Activated CD8-positive, alpha-beta memory T cell treated with anti-CD3 and anti-CD28 coated beads for 48 hours (primary cell): ENCODE results near the gene ITGAX.

Experiments
- DNase-seq, 3 experiments: peaks; one replicate each; pipeline ENCODE4 v3.0.0-alpha.2; 2020; ENCODE audit warnings: low read depth in 2 of 3, low spot score in 2 of 3

ITGAX gene

DNA sequence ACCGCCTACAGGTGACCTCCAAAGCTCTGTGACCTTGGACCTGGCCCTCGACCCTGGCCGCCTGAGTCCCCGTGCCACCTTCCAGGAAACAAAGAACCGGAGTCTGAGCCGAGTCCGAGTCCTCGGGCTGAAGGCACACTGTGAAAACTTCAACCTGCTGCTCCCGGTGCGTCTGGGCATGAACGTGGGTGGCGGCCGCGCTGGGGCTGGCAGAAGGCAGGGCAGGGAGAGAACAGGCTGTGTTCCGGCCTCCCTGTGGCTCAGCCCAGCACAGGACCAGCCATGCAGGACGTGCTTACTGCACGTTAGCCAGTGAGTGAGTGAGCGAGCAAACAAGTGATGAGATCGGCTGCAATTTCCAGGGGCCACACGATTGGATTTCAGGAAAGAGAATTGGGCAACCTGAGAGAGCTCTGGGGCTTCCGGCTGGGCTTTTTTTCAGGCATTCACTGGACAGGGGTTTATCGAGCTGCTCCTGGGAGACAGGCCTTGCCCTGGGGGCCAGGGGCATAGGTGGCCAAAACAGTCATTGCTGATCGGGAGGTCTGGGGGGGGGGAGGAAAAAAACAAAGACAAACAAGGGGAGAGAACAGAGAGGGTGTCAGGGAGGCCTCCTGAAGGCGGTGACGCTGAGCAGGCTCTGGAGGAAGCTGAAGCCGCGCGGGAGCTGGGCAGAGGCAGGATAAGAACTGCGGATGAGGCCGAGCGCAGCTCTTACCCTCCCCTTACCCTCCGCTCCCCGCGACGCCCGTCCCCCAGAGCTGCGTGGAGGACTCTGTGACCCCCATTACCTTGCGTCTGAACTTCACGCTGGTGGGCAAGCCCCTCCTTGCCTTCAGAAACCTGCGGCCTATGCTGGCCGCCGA, 16.9 kb downstream of the ITGAX start:
- no peak for DNase-seq

DNA sequence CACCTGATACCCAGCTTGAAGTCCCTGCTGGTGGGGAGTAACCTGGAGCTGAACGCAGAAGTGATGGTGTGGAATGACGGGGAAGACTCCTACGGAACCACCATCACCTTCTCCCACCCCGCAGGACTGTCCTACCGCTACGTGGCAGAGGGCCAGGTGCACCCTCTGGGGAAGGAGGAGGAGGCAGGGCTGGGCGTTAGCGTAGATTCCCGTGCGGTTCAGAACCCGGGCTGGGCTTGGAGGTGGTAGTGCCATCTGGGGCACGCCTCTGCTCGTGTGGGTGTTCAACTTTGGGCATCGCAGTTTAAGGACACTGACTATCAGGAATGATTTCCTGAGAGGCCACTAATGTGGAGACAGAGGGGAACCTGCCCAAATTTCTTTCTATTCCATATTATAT, 18.3 kb downstream of the ITGAX start:
- no peak for DNase-seq

DNA sequence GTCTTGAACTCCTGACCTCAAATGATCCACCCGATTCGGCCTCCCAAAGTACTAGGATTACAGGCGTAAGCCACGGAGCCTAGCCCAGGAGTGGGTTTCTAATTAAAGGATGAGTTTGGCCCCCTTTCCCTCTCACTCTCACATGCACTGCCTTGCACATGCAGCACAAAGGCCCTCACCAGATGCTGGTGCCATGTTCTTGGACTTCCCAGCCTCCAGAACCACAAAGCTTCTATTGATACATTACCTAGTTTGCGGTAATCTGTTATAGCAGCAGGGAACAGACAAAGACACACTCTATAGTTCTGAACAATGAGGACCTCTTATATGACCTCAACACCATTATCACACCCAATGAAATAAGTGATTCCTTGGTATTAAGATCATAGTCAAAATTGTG, 20.3 kb downstream of the ITGAX start:
- DNase-seq, result no peak

DNA sequence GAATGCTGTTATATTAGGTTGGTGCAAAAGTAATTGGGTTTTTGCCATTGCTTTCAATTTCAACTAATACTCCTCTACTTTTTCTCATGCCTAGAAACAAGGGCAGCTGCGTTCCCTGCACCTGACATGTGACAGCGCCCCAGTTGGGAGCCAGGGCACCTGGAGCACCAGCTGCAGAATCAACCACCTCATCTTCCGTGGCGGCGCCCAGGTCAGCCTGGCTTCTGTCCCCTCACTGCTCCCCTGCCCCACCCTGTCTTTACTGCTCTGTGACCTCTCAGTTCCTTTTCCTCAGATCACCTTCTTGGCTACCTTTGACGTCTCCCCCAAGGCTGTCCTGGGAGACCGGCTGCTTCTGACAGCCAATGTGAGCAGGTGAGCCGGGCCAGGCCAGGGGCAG, 21.7 kb downstream of the ITGAX start:
- no peak for DNase-seq

DNA sequence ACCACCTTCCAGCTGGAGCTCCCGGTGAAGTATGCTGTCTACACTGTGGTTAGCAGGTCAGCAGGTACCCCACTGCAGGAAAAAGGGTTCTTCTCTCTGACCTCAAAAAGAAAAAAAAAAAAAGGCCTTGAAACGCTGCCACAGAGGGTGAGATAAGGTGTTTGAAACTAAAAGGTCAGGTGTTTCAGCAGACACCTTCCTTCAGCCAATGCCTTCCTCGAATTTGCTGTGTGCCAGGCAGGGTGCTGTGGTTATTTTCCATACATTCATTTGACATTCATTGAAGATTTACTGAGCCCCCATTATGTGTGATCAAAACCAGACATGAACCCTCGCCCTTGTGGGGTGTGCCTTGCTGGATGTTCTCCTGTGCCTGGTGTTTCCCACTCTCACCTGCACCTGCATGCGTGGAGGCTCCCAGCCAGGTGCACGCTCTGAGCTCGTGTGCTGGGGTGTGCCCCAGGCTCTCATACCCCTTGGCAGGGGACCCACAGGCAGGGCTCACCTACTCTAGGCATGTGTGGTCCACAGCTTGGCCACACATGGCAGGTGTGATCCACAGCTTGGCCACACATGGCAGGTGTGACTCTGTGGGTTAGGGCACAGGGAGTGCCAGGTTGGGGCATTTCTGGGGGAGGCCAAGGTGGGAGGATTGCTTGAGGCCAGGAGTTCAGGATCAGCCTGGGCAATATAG, 22.4 kb downstream of the ITGAX start:
- DNase-seq, result no peak

DNA sequence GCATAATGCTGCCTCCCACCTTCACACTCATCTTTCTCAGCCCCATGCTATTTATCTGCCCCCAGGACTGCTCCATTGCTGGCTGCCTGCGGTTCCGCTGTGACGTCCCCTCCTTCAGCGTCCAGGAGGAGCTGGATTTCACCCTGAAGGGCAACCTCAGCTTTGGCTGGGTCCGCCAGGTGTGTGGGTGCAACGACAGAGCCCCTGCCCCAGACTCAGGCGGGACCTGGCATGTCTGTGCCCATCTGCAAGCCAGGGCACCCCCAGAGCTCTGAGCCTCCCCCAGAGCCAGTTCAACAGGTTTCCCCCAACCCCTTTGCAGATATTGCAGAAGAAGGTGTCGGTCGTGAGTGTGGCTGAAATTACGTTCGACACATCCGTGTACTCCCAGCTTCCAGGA, 25.2 kb downstream of the ITGAX start:
- no peak for DNase-seq

- DNase-seq, result peak; percentile 26 to 52 (median 32)
Observed at GRCh38 chr16:31382485-31383161, 27.6 kb downstream of the ITGAX start.

DNA sequence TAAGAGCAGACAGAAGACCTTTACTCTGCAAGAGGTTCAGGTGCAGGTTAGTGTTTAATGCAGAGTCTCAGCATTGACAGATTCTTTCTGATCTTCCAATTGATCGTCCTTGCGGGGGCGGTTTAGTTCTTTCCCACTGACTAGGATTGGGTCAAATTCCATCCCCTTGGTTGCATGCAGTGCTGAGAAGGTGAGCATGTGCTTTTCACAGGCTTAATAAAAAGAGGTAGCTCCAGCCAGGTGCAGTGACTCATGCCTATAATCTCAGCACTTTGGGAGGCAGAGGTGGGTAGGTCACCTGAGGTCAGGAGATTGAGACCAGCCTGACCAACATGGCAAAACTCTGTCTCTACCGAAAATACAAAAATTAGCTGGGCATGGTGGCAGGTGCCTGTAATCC, 30.7 kb downstream of the ITGAX start:
- DNase-seq, result no peak

DNA sequence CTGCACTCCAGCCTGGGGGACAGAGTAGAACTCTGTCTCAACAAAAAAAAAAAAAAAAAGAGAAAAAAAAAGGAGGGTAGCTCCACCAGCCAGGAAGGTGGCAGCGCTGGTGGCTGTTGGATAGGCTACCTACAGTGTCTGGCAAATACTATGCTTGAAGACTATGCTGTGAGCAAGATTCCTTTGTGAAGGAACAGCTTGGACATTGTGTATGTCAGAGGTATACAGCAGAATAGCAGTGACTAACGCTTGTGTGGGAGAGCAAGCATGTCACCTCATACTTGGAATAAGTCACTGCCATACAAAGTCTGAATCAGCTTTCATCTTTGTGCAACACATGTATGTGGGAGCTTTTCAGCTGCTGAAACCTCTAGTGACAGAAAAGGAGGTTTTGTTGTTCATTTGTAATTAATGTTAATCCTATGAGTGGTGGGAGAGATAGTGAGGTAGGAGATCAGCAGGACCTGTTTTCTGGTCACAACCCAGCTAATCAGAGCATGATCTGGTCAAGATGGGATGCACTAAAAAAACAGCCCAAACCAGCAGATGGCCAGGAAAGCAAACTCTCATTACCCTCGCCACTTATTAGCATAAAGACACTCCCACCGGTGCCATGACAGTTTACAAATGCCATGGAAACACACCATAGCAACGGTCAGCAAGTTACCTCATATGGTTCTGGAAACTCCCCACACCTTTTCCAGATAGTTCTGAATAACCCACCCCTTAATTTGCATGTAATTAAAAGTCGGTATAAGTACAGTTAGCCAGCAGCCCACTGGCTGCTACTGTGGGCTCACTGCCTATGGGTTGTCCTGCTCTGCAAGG, 31.4 kb downstream of the ITGAX start:
- DNase-seq, result no peak

DNA sequence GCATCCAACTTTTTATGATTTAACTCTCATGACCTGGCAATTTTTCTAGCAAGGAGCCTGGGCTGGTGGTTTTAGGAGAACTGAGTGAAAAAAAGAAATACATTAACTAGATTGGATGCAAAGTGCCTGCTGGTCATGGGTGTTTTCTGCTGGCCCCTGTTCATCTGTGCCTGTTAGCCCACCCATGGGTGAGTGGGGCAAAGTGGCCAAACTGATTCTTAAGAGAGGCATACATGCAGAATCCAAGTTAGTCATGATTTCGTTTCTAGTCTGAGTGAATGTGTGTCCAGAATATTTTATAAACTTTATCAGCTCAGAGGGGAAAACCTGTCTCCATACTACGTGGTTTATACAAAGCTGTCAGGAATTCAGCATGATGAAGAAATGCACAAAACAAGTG, 33.6 kb downstream of the ITGAX start:
- no peak for DNase-seq

DNA sequence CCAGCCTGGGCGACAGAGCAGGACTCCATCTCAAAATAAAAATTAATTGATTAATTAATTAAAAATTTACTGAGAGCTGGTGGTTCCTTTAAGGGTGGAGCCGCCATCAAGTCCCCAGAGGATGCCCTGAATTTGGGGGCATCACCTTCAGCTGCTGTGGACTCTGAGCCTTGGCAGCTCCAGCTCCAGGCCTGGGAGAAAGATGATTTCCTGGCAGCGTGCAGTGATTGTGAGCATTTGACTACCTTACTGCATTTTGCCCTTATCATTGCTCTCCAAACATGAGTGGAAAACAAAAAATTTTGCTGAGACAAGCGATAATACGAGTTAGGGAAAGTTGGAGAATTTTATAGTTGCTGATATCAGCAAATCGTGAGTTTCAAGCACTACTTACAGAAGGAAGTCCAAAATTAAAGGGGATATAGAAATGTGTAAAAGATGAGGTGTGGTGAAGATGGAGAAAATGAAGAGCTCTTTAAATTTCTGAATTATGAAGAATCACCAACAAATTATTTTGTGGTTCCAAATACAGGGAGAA, 35.6 kb downstream of the ITGAX start:
- no peak for DNase-seq

DNA sequence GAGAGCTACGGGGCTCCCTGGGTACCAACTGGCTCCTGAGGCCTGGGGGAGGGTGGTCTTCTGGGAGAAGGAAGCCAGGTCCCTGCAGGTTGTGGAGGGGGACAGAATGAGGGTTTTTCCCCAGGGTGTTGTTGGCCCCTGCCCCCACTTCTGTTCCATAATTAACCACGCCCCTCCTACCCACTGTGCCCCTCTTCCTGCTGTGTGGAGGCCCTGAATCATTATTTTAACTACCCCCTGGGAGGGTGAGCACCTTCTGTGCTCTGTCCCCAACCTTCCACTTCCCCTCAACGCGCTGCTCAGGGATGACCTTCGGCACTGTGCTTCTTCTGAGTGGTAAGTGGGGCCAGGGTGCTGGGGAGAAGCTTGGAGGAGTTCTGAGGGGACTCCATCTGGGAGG, 38.1 kb downstream of the ITGAX start, which contains the start of gene ITGAD:
TSS of gene ITGAD (plus strand) at position 280 of the 400 bp plus-strand sequence. CDS start at position 306, 26 bp downstream.
- DNase-seq, result no peak

DNA sequence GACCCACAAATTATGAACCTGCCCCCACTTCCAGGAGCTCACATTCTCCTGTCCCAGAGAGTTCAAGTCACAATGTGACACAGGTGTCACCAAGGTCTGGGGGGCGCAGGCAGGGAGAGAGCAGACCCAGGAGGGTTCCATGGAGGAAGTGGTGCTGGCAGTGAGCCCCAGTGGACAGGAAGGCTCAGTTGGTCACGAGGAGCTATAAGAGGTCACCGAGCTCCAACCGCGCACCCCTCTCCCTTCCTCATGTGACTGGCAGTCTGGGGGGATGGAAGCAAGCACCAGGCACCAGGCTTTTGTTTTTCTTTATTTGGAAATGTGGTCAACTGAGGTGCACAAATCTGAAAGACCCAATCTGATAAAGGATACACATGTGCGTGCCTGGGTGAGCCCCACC, 40.7 kb downstream of the ITGAX start:
- no peak for DNase-seq

DNA sequence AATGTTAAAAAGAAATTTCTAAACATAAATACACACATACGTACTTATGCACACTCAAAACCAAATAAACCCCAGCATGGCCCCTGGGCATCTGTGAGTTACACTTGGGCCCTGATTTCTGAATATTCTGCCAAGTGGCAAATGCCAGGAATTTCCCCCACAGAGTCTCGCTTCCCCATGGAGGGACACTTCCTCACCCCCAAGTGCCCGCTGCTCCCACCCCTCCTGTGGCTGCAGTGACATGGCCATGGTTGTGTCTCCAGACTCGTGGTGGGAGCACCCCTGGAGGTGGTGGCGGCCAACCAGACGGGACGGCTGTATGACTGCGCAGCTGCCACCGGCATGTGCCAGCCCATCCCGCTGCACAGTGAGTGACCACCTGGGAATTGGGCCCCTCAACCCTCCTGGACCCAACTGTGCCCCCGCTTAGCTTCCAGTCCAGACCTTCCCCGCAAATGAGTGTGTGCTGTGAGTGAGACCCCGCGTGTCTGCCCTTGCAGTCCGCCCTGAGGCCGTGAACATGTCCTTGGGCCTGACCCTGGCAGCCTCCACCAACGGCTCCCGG, 42.2 kb downstream of the ITGAX start:
- no peak for DNase-seq

DNA sequence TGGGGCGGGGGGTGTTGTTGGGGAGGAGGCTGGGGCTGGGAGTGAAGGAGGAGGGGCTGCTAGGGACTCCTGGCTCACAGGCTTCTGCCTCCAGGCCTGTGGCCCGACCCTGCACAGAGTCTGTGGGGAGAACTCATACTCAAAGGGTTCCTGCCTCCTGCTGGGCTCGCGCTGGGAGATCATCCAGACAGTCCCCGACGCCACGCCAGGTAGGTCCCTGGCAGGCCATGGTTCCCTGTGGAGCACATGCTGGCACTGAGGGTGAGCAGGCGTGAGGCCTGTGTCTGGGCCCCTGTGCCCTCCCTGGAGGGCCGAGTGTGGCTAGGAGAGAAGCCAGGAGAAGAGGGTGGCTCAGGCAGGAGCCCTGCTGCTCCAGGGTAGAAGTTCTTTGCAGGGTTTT, 42.7 kb downstream of the ITGAX start:
- no peak for DNase-seq

GRCh38 chr16:31400191-31400590, 45.2 kb downstream of the ITGAX start:
- no peak for DNase-seq

GRCh38 chr16:31401436-31401835, 46.5 kb downstream of the ITGAX start:
- DNase-seq, result no peak

GRCh38 chr16:31402687-31403086, 47.7 kb downstream of the ITGAX start:
- DNase-seq, result no peak

GRCh38 chr16:31403590-31404352, 48.8 kb downstream of the ITGAX start:
- DNase-seq, result no peak
